SKM-1 (cell line): ENCODE data around the gene GOPC.
"Not testable (repeated sequence)": the region's sequence is repeated elsewhere in the genome, so short reads cannot be mapped to it uniquely, and the experiment has no call there.

Experiments used
- DNase-seq: peaks from one replicate; lab custom pipeline; 2025; ENCODE audit not compliant: unreplicated experiment; lab: John Stamatoyannopoulos, UW

Gene GOPC

DNA sequence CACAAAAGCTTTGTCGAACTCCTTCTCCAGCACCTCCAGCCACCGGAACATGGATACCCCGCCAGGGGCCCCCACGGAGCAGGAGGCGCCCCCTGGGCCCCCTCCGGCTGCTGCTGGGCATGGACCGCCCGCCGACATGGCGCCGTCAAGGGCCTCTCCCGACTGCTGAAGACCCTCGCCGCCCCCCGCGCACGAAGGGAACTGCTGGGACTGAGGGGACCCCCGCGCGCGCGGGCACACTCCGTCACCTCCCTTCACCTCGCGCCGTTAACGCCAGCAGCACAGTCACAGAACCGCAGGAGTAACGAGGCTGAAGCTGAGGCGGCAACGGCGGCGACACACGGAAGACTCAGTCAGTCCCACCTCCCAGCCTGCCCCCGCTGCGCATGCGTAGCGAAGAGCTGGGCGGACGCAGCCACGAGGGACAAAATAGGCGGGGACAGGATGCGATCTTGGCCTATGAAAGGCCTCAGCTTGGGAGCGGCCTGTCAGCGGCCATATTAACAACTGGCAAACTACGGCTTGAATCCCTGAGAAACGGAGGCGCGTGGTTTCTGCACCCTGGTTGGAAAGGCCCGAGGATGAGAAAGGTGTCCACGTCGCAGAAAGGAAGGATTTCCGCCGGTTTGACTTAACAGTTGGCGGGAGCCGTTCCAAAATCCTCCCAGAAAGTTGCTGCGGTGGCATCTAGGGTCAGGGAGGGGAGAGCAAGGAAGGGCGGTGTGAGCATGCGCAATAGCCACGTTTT, at the start of gene GOPC:
GOPC (minus strand) TSS at position 361 of the 748 bp plus-strand sequence; CDS start at position 138, 223 bp downstream.
- peak; percentile 94 for DNase-seq

DNA sequence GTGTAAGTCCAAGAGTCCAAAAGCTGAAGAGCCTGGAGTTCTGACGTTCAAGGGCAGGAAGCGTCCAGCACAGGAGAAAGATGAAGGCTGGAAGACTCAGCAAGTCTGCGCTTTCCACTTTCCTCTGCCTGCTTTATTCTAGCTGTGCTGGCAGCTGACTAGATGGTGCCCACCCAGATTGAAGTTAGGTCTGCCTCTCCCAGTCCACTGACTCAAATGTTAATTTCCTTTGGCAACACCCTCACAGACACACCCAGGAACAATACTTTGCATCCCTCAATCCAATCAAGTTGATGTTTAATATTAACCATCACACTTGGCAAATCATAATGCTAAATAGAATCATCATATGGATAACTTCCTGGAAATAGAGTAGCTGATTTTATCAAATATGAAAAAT, 49.7 kb upstream of the GOPC start:
- not testable (repeated sequence) for DNase-seq

DNA sequence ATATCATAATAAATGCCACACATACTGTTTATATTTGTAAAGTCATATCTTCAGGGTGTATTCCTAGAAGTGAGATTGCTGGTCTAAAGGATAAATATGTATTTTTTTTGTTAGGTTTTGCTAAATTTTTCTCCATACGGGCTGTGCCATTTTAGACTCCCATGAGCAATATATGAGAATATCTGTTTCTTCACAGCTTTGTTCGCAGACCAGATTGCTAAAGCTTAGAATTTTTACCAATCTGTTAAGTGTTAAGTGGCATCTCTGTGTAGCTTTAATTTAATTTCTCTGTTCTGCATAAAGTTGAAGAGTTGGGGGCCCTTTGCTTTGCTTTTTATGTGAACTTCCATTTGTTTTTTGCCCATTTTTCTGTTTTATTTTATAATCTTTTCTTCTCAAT, 40.7 kb upstream of the GOPC start:
- no peak for DNase-seq

DNA sequence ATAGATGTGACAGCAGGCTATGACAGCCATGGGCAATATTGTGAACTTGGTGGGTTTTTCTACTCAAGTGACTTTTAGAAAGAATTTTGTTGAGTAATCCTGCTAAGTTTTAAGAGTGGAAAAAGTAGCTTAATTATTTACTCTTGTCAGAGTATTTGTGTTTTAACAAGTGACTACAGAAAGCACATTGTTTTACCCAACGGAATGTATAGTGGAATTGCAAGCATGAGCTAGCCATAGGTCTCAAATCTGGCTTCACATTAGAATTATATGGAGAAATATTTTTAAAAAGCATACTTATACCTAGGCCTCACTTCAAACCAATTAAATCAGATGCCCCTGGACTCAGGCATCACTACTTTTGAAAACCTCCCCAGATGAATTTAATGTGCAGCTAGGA, 35.5 kb upstream of the GOPC start:
- DNase-seq, result no peak

- DNase-seq, result no peak
Measured at GRCh38 chr6:117629119-117629660, 26.9 kb upstream of the GOPC start.

GRCh38 chr6:117627533-117627932, 25.2 kb upstream of the GOPC start:
- DNase-seq, result no peak

DNA sequence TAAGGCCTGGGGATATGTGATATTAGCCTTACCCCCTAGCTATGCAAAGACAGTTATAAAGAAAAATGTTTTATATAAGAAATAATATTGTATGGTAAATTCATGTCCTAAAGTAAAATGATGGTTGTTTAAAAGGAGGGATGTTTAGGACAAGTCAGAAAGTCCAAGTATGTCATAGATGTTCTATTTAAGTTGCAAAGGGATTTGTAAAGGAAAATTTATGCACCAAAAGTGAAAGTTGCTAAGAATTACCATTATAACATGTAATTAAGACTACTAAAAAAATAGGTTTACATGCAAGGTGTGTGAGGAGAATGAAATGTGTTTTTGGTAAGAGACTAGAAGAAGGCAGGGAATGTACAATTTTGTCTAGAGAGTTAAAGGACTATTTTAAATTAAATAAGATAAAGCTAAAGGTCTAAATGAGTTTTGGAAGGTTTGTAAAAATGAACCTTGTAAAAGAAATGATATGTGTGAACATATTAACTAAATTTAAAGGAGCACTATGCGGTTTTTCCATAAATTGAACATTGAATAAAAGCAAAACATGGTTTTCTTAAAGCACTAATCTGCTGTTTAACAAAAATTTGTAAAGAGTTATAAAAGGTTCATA, 22.7 kb upstream of the GOPC start:
- DNase-seq, result no peak

- no peak for DNase-seq
Measured at GRCh38 chr6:117619178-117619577, 16.9 kb upstream of the GOPC start.

DNA sequence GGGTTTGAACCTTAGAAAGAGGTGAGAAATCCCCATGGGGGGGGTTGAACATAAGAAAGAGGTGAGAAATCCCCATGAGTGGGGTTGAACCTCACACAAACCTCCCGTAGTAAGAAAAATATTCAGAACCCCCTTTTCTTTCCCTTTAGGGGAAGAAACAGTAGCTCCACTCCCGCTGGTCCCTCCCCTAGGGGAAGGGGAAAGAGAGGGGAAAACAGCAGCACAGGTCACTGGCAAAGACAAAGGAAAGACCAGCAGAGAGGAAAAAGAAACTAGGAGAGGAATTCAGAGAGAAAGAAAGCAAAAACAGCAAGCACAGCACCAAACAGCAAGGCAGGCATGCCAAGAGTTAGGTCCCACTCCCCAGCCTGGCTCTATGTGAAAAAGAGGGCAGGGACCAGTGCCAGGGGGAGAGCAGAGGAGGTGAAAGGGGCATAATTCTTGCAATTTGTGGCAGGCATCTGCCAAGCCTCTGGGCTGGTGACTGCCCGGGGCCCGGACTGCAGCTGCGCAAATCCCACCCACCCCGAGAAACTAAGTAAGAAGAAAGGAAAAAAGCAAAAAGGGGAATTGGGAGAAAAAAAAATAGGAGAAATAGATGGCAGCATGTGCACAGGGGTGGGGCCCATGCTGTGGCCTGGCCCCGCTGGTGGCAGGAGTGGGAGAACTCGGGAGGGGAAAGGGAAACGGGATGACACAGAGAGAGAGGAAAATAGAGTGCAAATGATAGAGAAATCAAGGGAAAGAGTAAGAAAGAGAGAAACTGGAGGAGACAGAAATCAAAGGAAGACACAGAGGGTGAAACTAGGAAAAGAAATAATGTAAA, 15.1 kb upstream of the GOPC start:
- DNase-seq, result no peak

DNA sequence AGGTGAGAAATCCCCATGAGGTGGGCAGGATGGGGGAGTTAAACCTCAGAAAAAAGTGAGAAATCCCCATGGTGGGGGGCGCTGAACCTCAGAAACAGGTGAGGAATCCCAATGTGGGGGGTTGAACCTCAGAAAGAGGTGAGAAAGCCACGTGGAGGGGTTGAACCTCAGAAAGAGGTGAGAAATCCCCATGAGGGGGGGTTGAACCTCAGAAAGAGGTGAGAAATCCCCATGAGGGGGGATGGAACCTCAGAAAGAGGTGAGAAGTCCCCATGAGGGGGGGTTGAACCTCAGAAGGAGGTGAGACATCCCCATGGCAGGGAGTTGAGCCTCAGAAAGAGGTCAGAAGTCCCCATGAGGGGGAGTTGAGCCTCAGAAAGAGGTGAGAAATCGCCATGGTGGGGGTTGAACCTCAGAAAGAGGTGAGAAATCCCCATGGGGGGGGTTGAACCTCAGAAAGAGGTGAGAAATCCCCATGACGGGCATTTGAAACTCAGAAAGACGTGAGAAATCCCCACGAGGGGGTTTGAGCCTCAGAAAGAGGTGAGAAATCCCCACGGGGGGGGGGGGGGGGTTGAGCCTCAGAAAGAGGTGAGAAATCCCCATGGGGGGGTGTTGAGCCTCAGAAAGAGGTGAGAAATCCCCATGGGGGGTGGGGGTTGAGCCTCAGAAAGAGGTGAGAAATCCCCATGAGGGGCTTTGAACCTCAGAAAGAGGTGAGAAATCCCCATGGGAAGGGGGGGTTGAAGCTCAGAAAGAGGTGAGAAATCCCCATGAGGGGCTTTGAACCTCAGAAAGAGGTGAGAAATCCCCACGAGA, 14.3 kb upstream of the GOPC start:
- DNase-seq, result no peak

DNA sequence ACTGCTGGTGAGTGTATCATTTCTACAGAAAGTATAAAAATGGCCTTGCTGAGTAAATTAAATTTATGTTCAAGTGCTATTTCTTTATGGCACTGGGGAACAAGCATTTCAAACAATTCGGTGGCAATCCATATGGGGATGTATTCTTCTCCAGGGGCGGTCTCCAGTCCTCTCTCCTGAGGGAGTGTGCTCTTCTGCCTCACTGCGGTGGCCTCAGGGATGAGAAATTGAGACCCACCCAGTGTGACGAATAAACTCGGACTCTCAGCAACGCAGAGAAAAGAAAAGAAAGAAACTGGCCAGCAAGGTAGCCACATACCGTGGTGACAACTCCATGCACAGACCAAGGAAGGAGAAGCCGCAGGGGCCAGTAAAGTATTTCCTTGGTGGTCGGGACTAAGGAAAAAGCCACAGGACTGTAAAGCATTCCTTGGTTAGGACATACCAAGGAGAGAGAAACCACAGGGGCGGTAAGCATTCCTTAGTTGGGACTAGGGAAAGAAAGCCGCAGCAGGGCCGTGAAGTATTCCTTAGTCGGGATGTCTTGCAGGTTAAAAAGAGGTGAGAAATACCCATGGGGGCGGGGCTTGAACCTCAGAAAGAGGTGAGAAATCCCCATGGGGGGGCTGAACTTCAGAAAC, 13.6 kb upstream of the GOPC start:
- DNase-seq, result no peak

- DNase-seq, result no peak
Measured at GRCh38 chr6:117613920-117614560, 11.7 kb upstream of the GOPC start.

DNA sequence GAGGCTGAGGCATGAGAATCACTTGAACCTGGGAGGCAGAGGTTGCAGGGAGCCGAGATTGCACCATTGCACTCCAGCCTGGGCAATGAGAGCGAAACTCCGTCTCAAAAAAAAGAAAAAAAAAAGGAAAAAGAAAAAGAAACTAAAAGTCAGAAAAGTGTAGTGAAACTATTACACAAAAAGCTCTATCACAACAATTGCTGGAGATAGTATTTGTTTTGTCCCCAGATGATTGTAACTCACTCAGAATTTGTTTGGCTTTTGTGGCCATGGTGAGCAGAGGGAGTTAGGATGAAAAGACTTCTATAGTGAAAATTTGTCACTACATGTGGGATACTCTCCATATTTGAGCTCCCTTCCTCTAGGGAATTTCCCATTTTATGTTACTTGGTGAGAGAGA, 5.2 kb upstream of the GOPC start:
- DNase-seq, result no peak

GRCh38 chr6:117605169-117605826, 3.0 kb upstream of the GOPC start:
- peak; percentile 66 for DNase-seq

DNA sequence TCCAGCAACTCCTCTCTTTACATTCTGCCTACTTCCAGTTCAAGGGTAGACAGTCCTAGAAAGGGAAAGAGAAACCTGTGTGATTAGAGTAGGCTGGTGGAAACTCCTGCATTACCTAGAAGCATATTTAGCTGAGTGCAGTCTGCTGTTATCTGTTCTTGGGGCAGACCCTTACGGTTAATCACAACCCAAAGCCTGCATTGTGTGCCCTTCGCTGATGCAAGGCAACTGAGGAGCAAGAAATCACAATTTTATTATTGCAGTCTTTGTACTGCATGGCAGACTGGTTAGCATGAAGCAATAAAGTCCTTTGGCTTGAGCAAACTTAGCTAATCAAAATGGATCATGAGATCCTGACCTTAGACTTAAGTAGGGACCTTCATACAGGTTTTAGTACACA, 1.5 kb upstream of the GOPC start:
- DNase-seq, result no peak

DNA sequence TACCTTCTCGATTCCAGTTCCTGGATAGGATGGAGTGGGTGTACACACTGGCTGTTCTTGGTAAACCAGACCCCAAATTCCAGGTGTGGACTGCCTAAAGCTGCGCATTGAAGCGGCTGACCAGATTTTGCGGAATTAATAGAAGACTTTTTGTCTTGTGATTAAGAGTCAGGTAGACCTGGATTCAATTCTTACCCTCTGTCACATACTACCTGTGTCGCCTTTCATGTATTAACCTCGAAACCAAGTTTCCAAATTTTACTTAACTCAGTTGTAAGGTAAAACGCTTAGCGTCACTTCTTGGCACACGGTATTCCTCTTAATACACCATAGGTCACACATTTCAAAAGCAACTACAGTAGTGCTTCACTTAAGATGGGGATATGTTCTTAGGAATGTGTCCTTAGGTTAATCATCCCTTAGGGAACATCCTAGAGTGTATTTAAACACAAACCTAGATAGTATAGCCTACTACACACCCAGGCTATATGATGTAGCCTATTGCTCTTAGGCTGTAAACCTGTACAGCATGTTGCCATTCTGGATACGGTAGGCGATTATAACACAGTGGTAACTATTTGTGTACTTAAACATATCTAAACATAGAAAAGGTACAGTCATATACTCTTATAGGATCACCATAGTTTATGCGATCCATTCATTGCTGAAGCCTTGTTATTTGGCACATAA, 733 bp upstream of the GOPC start:
- DNase-seq, result no peak

DNA sequence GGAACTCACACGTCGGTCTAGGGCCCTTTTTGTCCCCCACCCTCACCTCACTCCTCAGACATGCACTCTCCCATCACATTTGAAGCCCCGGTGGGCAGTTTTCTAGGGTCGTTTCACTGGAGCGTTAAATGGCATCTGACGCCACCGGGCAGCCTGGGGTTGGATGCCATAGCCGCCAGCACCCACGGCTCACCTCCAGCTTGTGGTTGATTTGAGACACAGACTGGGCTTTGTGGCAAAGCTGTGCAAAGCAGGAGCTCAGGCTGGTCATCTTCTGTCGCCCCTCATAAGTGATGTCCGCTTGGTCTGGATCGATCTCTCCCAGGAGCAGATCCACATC, 530 bp downstream of the GOPC start:
- DNase-seq, result no peak

- DNase-seq, result no peak
Measured at GRCh38 chr6:117600008-117600743, 2.1 kb downstream of the GOPC start.
